ENCODE results near the gene ZNF273. TPM values are rescaled to one million over a fixed set of nuclear protein-coding genes. Genes with fewer than 3 reads are reported as not detected.

ZNF273 gene
- total RNA-seq, 4 donors from 2014 or later, result 13.7 to 22.9 (median 18.3) TPM

DNA sequence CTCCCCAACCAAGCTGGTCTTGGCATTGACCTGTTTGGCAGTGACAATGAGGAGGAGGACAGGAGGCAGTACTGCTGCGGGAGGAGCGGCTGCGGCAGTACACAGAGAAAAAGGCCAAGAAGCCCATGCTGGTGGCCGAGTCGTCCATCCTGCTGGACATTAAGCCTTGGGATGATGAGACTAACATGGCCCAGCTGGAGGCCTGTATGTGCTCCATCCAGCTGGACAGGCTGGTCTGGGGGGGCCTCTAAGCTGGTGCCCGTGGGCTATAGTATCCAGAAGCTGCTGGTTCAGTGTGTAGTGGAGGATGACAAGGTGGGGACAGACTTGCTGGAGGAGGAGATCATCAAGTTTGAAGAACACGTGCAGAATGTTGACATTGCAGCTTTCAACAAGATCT lies 39.1 kb upstream of the ZNF273 start:
- 72 to 78% methylated on average over 7 of the region's 7 CpGs for WGBS, 2 donors
- DNase-seq, result no peak
- no peaks in the 10 kb centered on the region for H3K27me3 ChIP-seq
- H3K4me1 ChIP-seq, result no peaks in the 10 kb centered on the region
- H3K4me3 ChIP-seq (replicated peaks in 1 of 3), result no peak overlapping the region
- intact Hi-C loops (cut with DNase I), result no loop called here
- TF ChIP-seq, protein P1, sequence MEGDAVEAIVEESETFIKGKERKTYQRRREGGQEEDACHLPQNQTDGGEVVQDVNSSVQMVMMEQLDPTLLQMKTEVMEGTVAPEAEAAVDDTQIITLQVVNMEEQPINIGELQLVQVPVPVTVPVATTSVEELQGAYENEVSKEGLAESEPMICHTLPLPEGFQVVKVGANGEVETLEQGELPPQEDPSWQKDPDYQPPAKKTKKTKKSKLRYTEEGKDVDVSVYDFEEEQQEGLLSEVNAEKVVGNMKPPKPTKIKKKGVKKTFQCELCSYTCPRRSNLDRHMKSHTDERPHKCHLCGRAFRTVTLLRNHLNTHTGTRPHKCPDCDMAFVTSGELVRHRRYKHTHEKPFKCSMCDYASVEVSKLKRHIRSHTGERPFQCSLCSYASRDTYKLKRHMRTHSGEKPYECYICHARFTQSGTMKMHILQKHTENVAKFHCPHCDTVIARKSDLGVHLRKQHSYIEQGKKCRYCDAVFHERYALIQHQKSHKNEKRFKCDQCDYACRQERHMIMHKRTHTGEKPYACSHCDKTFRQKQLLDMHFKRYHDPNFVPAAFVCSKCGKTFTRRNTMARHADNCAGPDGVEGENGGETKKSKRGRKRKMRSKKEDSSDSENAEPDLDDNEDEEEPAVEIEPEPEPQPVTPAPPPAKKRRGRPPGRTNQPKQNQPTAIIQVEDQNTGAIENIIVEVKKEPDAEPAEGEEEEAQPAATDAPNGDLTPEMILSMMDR (IDR thresholded peaks at IDR 0.05), result no peak
- no peak for TF ChIP-seq POLR2A (IDR thresholded peaks at IDR 0.05)
- H3K9me3 ChIP-seq, result no peaks in the 10 kb centered on the region
- no peak overlapping the region for H3K27ac ChIP-seq
- H3K36me3 ChIP-seq, result no peaks in the 10 kb centered on the region

DNA sequence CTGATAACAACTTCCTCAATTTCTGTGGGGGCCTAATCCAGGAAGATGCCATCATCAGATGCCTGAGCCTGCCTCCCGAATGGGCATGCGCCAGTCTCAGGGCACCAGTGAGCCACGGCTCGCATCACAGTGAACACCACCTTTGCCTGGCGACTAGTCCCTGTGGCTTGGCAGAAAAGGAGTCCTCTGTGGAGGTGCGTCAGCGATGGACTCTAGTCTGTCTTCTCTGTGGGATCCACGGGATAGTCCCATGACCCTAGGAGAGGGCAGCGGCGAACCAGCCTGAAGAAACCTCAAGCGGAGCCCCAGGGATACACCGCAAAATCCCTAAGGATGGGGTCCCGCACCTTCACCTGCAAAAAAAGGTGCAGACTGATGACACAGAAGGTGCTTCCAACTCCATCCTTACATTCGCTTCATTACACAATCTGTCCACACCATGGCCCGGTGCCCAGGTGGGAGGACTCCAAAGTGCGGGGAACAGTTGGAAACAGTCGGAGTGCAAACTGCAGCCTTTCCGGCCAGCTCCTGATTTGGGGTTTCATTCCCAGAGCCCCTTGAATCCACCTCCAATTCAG lies 35.1 kb upstream of the ZNF273 start:
- WGBS, 2 donors, result 87 to 88% methylated on average over 18 of the region's 18 CpGs
- DNase-seq, result no peak
- H3K27ac ChIP-seq, result no peak overlapping the region
- no peak for TF ChIP-seq POLR2A (IDR thresholded peaks at IDR 0.05)
- TF ChIP-seq, protein P1 (IDR thresholded peaks at IDR 0.05), result no peak
- no peaks in the 10 kb centered on the region for H3K9me3 ChIP-seq
- intact Hi-C loops (cut with DNase I), result no loop called here
- no peaks in the 10 kb centered on the region for H3K36me3 ChIP-seq
- no peaks in the 10 kb centered on the region for H3K27me3 ChIP-seq
- no peak overlapping the region for H3K4me3 ChIP-seq (replicated peaks in 1 of 3)
- H3K4me1 ChIP-seq, result no peaks in the 10 kb centered on the region

DNA sequence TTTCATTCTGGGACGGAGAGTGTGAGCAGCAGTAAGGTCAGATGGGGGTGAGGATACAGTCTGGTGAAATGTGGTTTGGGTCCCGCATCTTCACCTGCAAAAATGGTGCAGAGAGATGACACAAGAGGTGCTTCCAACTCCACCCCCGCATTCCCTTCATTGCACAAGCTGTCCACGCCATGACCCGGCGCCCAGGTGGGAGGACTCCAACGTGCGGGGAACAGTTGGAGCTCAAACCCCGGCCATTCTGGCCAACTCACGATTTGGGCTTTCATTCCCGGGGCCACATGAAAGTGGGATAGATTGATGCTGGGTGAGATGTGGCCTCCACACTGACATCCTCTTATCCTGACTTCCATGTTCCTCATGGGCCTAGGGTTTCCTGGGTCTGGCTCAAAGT lies 34.6 kb upstream of the ZNF273 start:
- H3K4me1 ChIP-seq, result no peaks in the 10 kb centered on the region
- no peak for TF ChIP-seq POLR2A (IDR thresholded peaks at IDR 0.05)
- TF ChIP-seq, protein P1 (IDR thresholded peaks at IDR 0.05), result no peak
- H3K9me3 ChIP-seq, result no peaks in the 10 kb centered on the region
- 89 to 96% methylated on average over 11 of the region's 11 CpGs for WGBS, 2 donors
- no peak overlapping the region for H3K4me3 ChIP-seq (replicated peaks in 1 of 3)
- no peak for DNase-seq
- intact Hi-C loops (cut with DNase I), result no loop called here
- H3K27ac ChIP-seq, result no peak overlapping the region
- no peaks in the 10 kb centered on the region for H3K36me3 ChIP-seq
- H3K27me3 ChIP-seq, result no peaks in the 10 kb centered on the region

DNA sequence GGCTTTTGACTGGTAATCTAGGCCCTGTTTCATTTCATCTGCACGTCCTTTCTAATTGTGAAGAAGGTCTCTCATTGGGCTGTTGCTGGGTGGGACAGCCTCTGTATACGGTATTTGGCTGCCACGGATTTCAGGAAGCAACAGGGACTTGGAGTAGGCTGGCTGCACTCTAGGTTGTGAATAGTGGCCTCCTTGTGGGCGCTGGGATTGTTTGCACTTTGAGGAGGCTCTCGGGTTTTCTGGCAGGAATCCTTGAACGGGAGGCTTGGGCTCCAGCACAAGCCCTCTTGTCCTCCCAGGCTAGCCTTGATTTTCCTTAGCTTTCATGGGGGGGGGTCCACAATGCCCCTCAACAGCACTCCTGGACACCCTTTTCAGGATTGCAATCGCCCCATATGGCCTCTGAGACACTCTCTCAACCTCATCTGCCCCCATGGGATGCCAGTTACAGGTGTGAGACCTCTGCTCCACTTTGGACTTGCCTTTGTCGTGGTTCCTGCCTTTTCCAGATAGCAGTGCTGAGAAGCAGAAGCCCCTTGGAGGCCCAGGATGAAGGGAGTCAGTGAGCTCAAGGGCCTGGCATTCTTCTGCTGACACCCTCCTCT lies 33.9 kb upstream of the ZNF273 start:
- WGBS, 2 donors, result 79 to 83% methylated on average over 8 of the region's 8 CpGs
- Histone ChIP-seq H3K27ac (no peak overlapping the region), H3K4me1 (no peaks in the 10 kb centered on the region), H3K36me3 (no peaks in the 10 kb centered on the region), H3K27me3 (no peaks in the 10 kb centered on the region), H3K4me3 (replicated peaks in 1 of 3) (no peak overlapping the region), H3K9me3 (no peaks in the 10 kb centered on the region)
- TF ChIP-seq, protein P1 (IDR thresholded peaks at IDR 0.05), result no peak
- TF ChIP-seq POLR2A (IDR thresholded peaks at IDR 0.05), result no peak
- intact Hi-C loops (cut with DNase I), result no loop called here
- DNase-seq, result no peak

DNA sequence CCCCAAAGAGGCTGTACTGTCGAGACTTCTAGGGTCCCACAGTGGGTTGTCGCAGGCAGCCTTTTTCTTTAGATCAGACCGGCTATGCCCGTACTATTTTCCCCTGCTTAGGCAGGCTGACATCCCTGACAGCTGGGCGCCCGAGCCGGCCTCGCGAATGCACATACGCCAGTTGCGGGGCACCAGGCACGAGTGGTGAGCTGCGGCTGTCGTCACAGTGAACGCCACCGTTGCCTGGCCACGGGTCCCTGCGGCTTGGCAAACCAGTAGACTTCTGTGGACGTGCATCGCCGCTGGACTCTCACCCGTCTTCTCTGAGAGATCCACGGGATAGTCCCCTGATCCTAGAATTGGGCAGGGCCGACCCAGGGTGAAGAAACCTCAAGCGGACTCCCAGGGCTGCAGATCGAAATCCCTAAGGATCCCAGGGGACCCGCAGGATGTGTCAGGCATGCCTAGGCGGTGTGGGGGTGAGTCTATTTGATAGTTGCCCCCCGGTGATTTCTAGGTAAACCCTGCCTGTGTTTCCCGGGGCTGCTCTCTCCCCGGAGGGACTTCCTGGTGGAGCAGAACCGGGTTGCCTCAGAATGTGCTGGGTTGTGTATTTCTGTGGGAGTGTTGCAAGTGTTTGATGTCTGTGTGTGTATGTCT lies 33.0 kb upstream of the ZNF273 start:
- Histone ChIP-seq H3K4me1 (no peaks in the 10 kb centered on the region), H3K27ac (no peak overlapping the region), H3K36me3 (no peaks in the 10 kb centered on the region), H3K27me3 (no peaks in the 10 kb centered on the region), H3K4me3 (replicated peaks in 1 of 3) (no peak overlapping the region), H3K9me3 (no peaks in the 10 kb centered on the region)
- 95% methylated on average over 29 to 32 of the region's 32 CpGs for WGBS, 2 donors
- TF ChIP-seq, protein P1 (IDR thresholded peaks at IDR 0.05), result no peak
- TF ChIP-seq POLR2A (IDR thresholded peaks at IDR 0.05), result no peak
- intact Hi-C loops (cut with DNase I), result no loop called here
- DNase-seq, result no peak

Data from thyroid gland (tissue), 4 donors.